GM23338 (cell line): Measurements from ENCODE around the gene EP300. TPM values are rescaled to one million over a fixed set of nuclear protein-coding genes. Genes with fewer than 3 reads are reported as not detected.

Experiments used
- ATAC-seq: fragments of 200-7000 bp; cut with Tn5 transposase; 3 replicates; pipeline ENCODE4 v1.9.1; 2020
- DNase-seq: peaks from one replicate; pipeline ENCODE4 v3.0.0-alpha.2; 2015; ENCODE audit warnings: low spot score
- H2AFZ ChIP-seq: fragments of 200-600 bp; sonication (generic); 2 replicates; pipeline ENCODE4 v1.8.0; 2016; ENCODE audit warnings: antibody characterized with exemption, mild to moderate bottlenecking, moderate library complexity
- H3F3A ChIP-seq: fragments of 200-600 bp; sonication (generic); replicated peaks from 2 replicates; pipeline ENCODE4 v1.8.0; 2017; ENCODE audit warnings: antibody characterized with exemption, mixed run types, low read depth
- H3K27ac ChIP-seq: fragments of 200-600 bp; sonication (generic); 2 replicates; pipeline ENCODE4 v1.6.1; 2016; ENCODE audit warnings: low read depth
- H3K27me3 ChIP-seq: fragments of 200-600 bp; sonication (generic); 2 replicates; pipeline ENCODE4 v1.8.0; 2016; ENCODE audit warnings: mild to moderate bottlenecking, mixed run types, moderate library complexity; ENCODE audit not compliant: insufficient read depth
- H3K36me3 ChIP-seq: fragments of 200-600 bp; sonication (generic); 2 replicates; pipeline ENCODE4 v1.8.0; 2016; ENCODE audit warnings: mild to moderate bottlenecking; ENCODE audit not compliant: insufficient read depth
- H3K4me1 ChIP-seq: fragments of 200-600 bp; sonication (generic); 2 replicates; pipeline ENCODE4 v1.8.0; 2016; ENCODE audit warnings: mild to moderate bottlenecking, moderate library complexity; ENCODE audit not compliant: insufficient read depth
- H3K4me2 ChIP-seq: fragments of 200-600 bp; sonication (generic); 2 replicates; pipeline ENCODE4 v1.7.1; 2017; ENCODE audit warnings: mixed run types
- H3K4me3 ChIP-seq: fragments of 200-600 bp; sonication (generic); 2 replicates; pipeline ENCODE4 v1.6.1; 2016; ENCODE audit warnings: mixed run types
- H3K79me2 ChIP-seq: fragments of 200-600 bp; sonication (generic); replicated peaks from 2 replicates; pipeline ENCODE4 v1.8.0; 2017; ENCODE audit warnings: mild to moderate bottlenecking; ENCODE audit not compliant: insufficient read depth
- H3K9me2 ChIP-seq: fragments of 200-600 bp; sonication (generic); 2 replicates; pipeline ENCODE4 v1.8.0; 2017; ENCODE audit not compliant: insufficient read depth
- H4K20me1 ChIP-seq: fragments of 200-600 bp; sonication (generic); replicated peaks from 2 replicates; pipeline ENCODE4 v1.8.0; 2017; ENCODE audit warnings: mild to moderate bottlenecking; ENCODE audit not compliant: insufficient read depth
- H3K27ac Mint-ChIP-seq: 2 replicates; pipeline ENCODE4 v1.8.0; 2020; ENCODE audit warnings: inconsistent platforms, mild to moderate bottlenecking, moderate library complexity, mixed read lengths
- H3K27me3 Mint-ChIP-seq: 3 replicates; pipeline ENCODE4 v1.8.0; 2022; ENCODE audit warnings: low read depth, mild to moderate bottlenecking, moderate library complexity, mixed read lengths, inconsistent platforms; ENCODE audit not compliant: insufficient read depth, poor library complexity
- H3K36me3 Mint-ChIP-seq: 3 replicates; pipeline ENCODE4 v1.8.0; 2021; ENCODE audit warnings: low read depth, mild to moderate bottlenecking, inconsistent platforms, moderate library complexity, mixed read lengths
- H3K4me1 Mint-ChIP-seq: 3 replicates; pipeline ENCODE4 v1.8.0; 2020; ENCODE audit warnings: mild to moderate bottlenecking, inconsistent platforms, mixed read lengths
- H3K4me3 Mint-ChIP-seq: 3 replicates; pipeline ENCODE4 v1.8.0; 2021; ENCODE audit warnings: moderate library complexity, mild to moderate bottlenecking, inconsistent platforms, mixed read lengths
- H3K9me3 Mint-ChIP-seq: 3 replicates; pipeline ENCODE4 v1.8.0; 2020; ENCODE audit warnings: moderate library complexity, mild to moderate bottlenecking, inconsistent platforms, mixed read lengths
- CREB1 ChIP-seq: fragments of 250-450 bp; sonication (Bioruptor Pico); IDR thresholded peaks from 2 replicates; pipeline ENCODE4 v1.5.0; 2020; ENCODE audit warnings: low read depth, mild to moderate bottlenecking, moderate library complexity
- CTCF ChIP-seq, 2 experiments: fragments of 200-600 bp in 1 of 2; sonication (generic) in 1 of 2; conservative IDR thresholded peaks; 2 replicates each; pipeline versions ENCODE4 v1.5.1 to v1.6.1; 2016 to 2017; ENCODE audit warnings: antibody characterized with exemption in 2 of 2, low read depth in 2 of 2, mild to moderate bottlenecking in 2 of 2, moderate library complexity in 1 of 2
- ETS1 ChIP-seq: IDR thresholded peaks from 2 replicates; pipeline ENCODE4 v1.6.1; 2016; ENCODE audit warnings: antibody characterized with exemption
- EZH2 ChIP-seq: fragments of 200-600 bp; sonication (generic); IDR thresholded peaks from one replicate; pipeline ENCODE4 v1.8.0; 2017; ENCODE audit warnings: antibody characterized with exemption, mild to moderate bottlenecking, low read depth; ENCODE audit not compliant: unreplicated experiment
- EZH2phosphoT487 ChIP-seq: fragments of 200-600 bp; sonication (generic); IDR thresholded peaks from one replicate; pipeline ENCODE4 v1.8.1; 2018; ENCODE audit warnings: antibody characterized with exemption; ENCODE audit not compliant: unreplicated experiment
- JUNB ChIP-seq: IDR thresholded peaks from one replicate; pipeline ENCODE4 v1.6.1; 2016; ENCODE audit warnings: antibody characterized with exemption; ENCODE audit not compliant: unreplicated experiment
- NANOG ChIP-seq: IDR thresholded peaks from 2 replicates; pipeline ENCODE4 v1.6.1; 2016; ENCODE audit warnings: antibody characterized with exemption, borderline replicate concordance
- POLR2AphosphoS5 ChIP-seq: IDR thresholded peaks from 2 replicates; pipeline ENCODE4 v1.6.1; 2016; ENCODE audit warnings: antibody characterized with exemption, low read depth
- REST ChIP-seq: IDR thresholded peaks from one replicate; pipeline ENCODE4 v1.6.1; 2018; ENCODE audit warnings: antibody characterized with exemption; ENCODE audit not compliant: unreplicated experiment
- STAT1 ChIP-seq: IDR thresholded peaks from one replicate; pipeline ENCODE4 v1.6.1; 2016; ENCODE audit warnings: antibody characterized with exemption; ENCODE audit not compliant: unreplicated experiment
- ZNF114 ChIP-seq: fragments of 250-450 bp; sonication (Bioruptor Pico); IDR thresholded peaks from 2 replicates; pipeline ENCODE4 v1.5.0; 2020; ENCODE audit warnings: mild to moderate bottlenecking, moderate library complexity
- ZNF331 ChIP-seq: fragments of 250-450 bp; sonication (Bioruptor Pico); IDR thresholded peaks from 2 replicates; pipeline ENCODE4 v1.5.0; 2020; ENCODE audit warnings: low read depth, mild to moderate bottlenecking, moderate library complexity
- ZNF462 ChIP-seq: fragments of 250-450 bp; sonication (Bioruptor Pico); IDR thresholded peaks from 2 replicates; pipeline ENCODE4 v1.5.0; 2020; ENCODE audit warnings: mild to moderate bottlenecking, moderate library complexity
- polyA plus RNA-seq: library from polyadenylated mRNA; unstranded; fragments of >200 nt; fragmentation: Nextera tagmentation; extraction: Ambion mirVana; gene quantifications from 2 replicates; pipeline ENCODE4 v1.2.1, GENCODE V29; 2016
- total RNA-seq: library from RNA; depleted of rRNA; stranded (reverse); fragments of >200 nt; shearing (Covaris generic); gene quantifications from 2 replicates; pipeline ENCODE4 v1.2.3, GENCODE V29; 2014

The EP300 gene
- total and polyA plus RNA-seq, 2 experiments from 2014 or later: 40.7 to 129 TPM

- ATAC-seq (no peak), DNase-seq (no peak)
- TF ChIP-seq NANOG: no peak
- no peak for TF ChIP-seq JUNB
- TF ChIP-seq REST: no peak
- no peak for TF ChIP-seq CTCF (conservative IDR thresholded peaks at IDR 0.05; ENCODE audit: low read depth in 2 of 2)
- no peak for TF ChIP-seq ETS1
- no peak for TF ChIP-seq POLR2AphosphoS5
- TF ChIP-seq EZH2phosphoT487: no peak
- TF ChIP-seq EZH2: no peak
- no peak for TF ChIP-seq STAT1
- TF ChIP-seq CREB1 (CRISPR knock-in tag): no peak
- no peak for TF ChIP-seq ZNF331 (CRISPR knock-in tag)
- TF ChIP-seq ZNF114: no peak
- no peak for TF ChIP-seq ZNF462 (CRISPR knock-in tag)
- peaks cover 6% of the 10 kb centered on the region for H3F3A ChIP-seq
- H3K36me3 ChIP-seq: no peaks in the 10 kb centered on the region
- no peak overlapping the region for H3K4me2 ChIP-seq
- H3K79me2 ChIP-seq: no peaks in the 10 kb centered on the region
- Mint-ChIP-seq H3K36me3 (no peaks in the 10 kb centered on the region), H3K9me3 (peaks cover 2% of the 10 kb centered on the region; the same call in 2 of the 3 replicates), H3K27ac (no peak overlapping the region), H3K4me1 (no peaks in the 10 kb centered on the region; the same call in 1 of the 3 replicates), H3K4me3 (no peak overlapping the region), H3K27me3 (peaks cover 23% of the 10 kb centered on the region)
- no peak overlapping the region for H3K4me3 ChIP-seq
- no peak overlapping the region for H3K27ac ChIP-seq
- no peak overlapping the region for H2AFZ ChIP-seq
- H3K4me1 ChIP-seq: no peaks in the 10 kb centered on the region; the same call in 1 of the 2 replicates
- no peaks in the 10 kb centered on the region for H4K20me1 ChIP-seq
- no peaks in the 10 kb centered on the region for H3K9me2 ChIP-seq
- peaks cover 25% of the 10 kb centered on the region for H3K27me3 ChIP-seq
Observed at GRCh38 chr22:41193829-41194228, 101.4 kb downstream of the EP300 start.
